Measurements from ENCODE around the gene SPHK1. TPM values are rescaled to one million over a fixed set of nuclear protein-coding genes. Genes with fewer than 3 reads are reported as not detected.

The SPHK1 gene
- total RNA-seq, 2 donors from 2014 or later, result 2.4 to 6.0 TPM

DNA sequence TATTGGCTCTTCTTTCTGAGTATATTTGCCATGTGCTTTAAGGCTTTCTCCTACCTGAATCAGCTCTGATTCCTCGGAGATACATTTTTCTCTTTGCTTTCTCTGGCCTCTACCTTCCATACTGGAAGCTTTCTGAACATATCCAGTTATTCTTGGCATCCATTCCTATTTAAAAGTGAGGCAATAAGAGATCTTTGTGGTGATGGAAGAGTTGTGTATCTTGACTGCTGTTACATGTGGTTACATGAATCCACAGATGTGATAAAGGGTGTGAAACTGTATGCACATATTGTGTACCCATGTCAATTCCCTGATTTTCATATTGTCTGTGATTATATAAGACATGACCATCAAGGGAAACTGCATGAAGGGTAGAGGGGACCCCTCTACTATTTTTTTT is 44.1 kb downstream of the SPHK1 start:
- Mint-ChIP-seq H3K4me3 (no peak overlapping the region), H3K36me3 (ENCODE audit: low read depth) (peaks cover 2% of the 10 kb centered on the region), H3K27me3 (no peaks in the 10 kb centered on the region), H3K27ac (no peak overlapping the region), H3K4me1 (peaks cover 24% of the 10 kb centered on the region)
- no peaks in the 10 kb centered on the region for H3K9me3 ChIP-seq (ENCODE audit: control insufficient read depth, low read length, poor library complexity, severe bottlenecking)
- ATAC-seq (no peak), DNase-seq (no peak)

DNA sequence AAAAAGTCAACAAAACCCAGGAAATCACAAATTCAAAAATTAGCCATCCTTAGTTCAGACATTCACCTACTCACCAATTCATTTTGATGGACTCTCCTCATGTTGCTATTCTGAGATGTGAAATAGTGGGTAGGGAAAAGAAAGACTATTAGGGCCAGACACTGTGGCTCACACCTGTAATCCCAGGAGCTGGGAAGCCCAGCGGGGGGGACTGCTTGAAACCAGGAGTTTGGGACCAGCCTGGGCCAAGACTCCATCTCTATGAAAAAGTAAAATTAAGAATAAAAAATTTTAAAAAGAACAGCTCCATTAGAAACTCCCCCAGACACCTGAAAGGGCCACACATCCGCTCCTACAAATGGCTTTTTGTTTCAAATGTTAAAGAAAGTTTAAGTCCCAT is 47.1 kb downstream of the SPHK1 start:
- H3K4me3 Mint-ChIP-seq, result no peak overlapping the region
- H3K27ac Mint-ChIP-seq, result no peak overlapping the region
- H3K4me1 Mint-ChIP-seq, result peaks cover 28% of the 10 kb centered on the region
- DNase-seq, result no peak
- H3K27me3 Mint-ChIP-seq, result no peaks in the 10 kb centered on the region
- no peak for ATAC-seq
- peaks cover 2% of the 10 kb centered on the region for H3K36me3 Mint-ChIP-seq (ENCODE audit: low read depth)
- no peaks in the 10 kb centered on the region for H3K9me3 ChIP-seq (ENCODE audit: control insufficient read depth, low read length, poor library complexity, severe bottlenecking)

DNA sequence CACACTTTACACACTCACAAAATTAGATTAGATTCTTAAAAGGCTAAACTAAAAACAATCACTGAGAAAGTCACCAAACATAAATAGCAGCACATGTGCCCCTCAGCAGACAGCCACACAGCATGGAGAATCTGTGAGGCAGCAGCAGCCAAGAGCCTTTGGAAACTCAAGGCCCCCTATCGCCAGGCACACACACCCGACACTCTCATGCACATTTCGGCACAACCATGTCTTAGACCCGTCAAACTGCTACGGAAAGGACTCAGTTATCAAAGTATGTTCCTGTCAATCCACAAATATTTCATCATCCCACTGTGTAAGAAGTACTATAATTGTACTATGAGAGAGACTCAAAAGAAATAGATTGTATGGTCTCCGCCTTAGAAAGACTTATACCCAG is 47.6 kb downstream of the SPHK1 start:
- no peak overlapping the region for H3K27ac Mint-ChIP-seq
- ATAC-seq (no peak), DNase-seq (no peak)
- no peaks in the 10 kb centered on the region for H3K9me3 ChIP-seq (ENCODE audit: control insufficient read depth, low read length, poor library complexity, severe bottlenecking)
- peaks cover 2% of the 10 kb centered on the region for H3K36me3 Mint-ChIP-seq (ENCODE audit: low read depth)
- peaks cover 27% of the 10 kb centered on the region for H3K4me1 Mint-ChIP-seq
- no peak overlapping the region for H3K4me3 Mint-ChIP-seq
- H3K27me3 Mint-ChIP-seq, result no peaks in the 10 kb centered on the region

DNA sequence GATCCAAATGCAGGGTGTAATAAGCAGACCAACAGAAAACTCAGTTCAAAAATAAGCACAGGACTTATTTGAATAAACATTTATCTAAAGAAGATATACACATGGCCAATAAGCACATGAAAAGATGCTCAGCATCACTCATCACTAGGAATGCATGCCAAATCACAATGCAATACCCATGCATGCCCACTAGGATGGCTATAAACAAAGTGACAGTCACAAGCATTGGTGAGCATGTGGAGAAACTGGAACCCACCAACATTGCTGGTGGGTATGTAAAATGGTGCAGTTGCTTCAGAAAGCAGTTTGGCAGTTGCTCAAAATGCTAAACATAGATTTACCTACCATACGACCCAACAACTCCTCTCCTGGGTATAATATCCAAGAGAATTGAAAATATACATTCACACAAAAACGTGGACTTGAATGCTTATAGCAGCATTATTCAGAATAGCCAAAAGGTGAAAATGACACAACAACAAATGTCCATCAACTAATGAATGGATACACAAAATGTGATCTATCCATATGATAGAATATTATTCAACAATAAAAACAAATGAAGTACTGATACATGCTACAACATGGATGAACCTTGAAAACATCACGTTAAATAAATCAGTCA is 48.4 kb downstream of the SPHK1 start:
- DNase-seq, result no peak
- no peaks in the 10 kb centered on the region for H3K9me3 ChIP-seq (ENCODE audit: control insufficient read depth, low read length, poor library complexity, severe bottlenecking)
- Mint-ChIP-seq H3K4me3 (no peak overlapping the region), H3K4me1 (peaks cover 23% of the 10 kb centered on the region), H3K27me3 (no peaks in the 10 kb centered on the region), H3K36me3 (ENCODE audit: low read depth) (peaks cover 2% of the 10 kb centered on the region), H3K27ac (no peak overlapping the region)
- peak; percentile 50 for ATAC-seq

DNA sequence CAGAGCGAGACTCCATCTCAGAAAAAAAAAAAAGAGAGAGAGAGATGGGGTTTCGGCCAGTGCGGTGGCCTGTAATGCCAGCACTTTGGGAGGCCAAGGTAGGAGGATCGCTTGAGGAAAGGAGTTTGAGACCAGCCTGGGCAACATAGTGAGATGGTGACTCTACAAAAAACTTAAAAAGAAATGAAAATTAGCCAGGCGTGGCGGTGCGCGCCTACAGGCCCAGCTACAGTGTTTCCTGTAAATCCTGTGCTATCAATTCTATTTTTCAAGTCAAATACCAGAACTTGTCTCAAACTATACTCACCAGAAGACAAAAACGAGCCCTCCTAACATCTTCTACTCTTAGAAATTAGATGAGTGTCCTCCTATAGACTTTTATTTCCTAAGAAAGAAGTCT is 49.3 kb downstream of the SPHK1 start:
- DNase-seq (no peak), ATAC-seq (no peak)
- Mint-ChIP-seq H3K4me3 (no peak overlapping the region), H3K27me3 (no peaks in the 10 kb centered on the region), H3K27ac (no peak overlapping the region), H3K4me1 (peaks cover 21% of the 10 kb centered on the region), H3K36me3 (ENCODE audit: low read depth) (no peaks in the 10 kb centered on the region)
- H3K9me3 ChIP-seq (ENCODE audit: control insufficient read depth, low read length, poor library complexity, severe bottlenecking), result no peaks in the 10 kb centered on the region

DNA sequence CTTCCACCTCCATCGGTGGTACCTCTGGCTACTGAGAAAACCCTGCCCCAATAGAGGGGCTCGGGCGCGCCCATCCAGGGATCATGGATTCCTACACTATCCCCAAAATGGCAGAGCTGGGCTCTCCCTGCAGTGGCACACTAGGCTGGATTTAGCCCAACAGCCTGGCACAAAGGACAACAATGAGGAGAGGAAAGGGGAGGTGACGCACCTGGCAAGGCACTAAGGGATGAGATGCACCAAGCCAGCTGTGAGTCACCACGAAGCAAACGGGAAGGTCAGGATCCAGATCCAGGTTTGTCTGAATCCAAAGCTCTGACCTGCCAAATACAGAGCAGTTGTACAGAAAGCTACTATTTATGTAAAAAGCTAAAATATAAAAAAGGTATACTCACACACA is 50.5 kb downstream of the SPHK1 start:
- Mint-ChIP-seq H3K4me1 (peaks cover 32% of the 10 kb centered on the region), H3K27me3 (no peaks in the 10 kb centered on the region), H3K36me3 (ENCODE audit: low read depth) (no peaks in the 10 kb centered on the region), H3K4me3 (no peak overlapping the region), H3K27ac (no peak overlapping the region)
- ATAC-seq (no peak), DNase-seq (no peak)
- H3K9me3 ChIP-seq (ENCODE audit: control insufficient read depth, low read length, poor library complexity, severe bottlenecking), result no peaks in the 10 kb centered on the region

DNA sequence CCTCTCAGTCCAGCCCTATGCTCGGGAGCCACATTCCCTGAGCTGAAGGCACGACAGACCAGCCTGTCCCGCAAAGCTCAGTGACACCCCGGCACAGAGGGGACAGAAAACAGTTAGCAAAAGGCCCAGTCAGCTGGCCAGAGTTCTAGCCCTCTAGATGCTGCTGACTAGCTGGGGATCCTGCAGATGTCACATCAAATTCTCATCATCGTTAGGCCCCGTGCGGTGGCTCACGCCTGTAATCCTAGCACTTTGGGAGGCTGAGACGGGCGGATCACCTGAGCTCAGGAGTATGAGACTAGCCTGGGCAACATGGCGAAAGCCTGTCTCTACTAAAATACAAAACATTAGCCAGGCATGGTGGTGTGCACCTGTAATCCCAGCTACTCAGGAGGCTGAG is 51.3 kb downstream of the SPHK1 start:
- Mint-ChIP-seq H3K36me3 (ENCODE audit: low read depth) (no peaks in the 10 kb centered on the region), H3K4me1 (peaks cover 33% of the 10 kb centered on the region), H3K27ac (no peak overlapping the region), H3K27me3 (no peaks in the 10 kb centered on the region), H3K4me3 (no peak overlapping the region)
- no peak for DNase-seq
- no peaks in the 10 kb centered on the region for H3K9me3 ChIP-seq (ENCODE audit: control insufficient read depth, low read length, poor library complexity, severe bottlenecking)
- no peak for ATAC-seq

Other genes starting within 250 kb of the SPHK1 start
- 1 to 10 TPM; 1.3 to 2.1 TPM for gene FOXJ1, start 243.4 kb upstream of the SPHK1 start, total RNA-seq
- gene RNF157, start 144.1 kb upstream of the SPHK1 start, total RNA-seq, result 10 to 100 TPM; 43.5 to 45.3 TPM
- gene UBALD2, start 119.3 kb upstream of the SPHK1 start, total RNA-seq, result 100 to 1,000 TPM; 201 to 252 TPM
- 1 to 10 TPM; 1.7 to 3.6 TPM for gene QRICH2, start 76.3 kb upstream of the SPHK1 start, total RNA-seq
- 10 to 100 TPM; 19.4 to 22.1 TPM for gene PRPSAP1, start 30.7 kb upstream of the SPHK1 start, total RNA-seq
- gene UBE2O, start 68.5 kb downstream of the SPHK1 start, total RNA-seq, result 10 to 100 TPM; 29.1 to 38.9 TPM
- not detected for gene AANAT, start 83.0 kb downstream of the SPHK1 start, total RNA-seq
- 10 to 100 TPM; 38.3 to 48.7 TPM for gene RHBDF2, start 116.8 kb downstream of the SPHK1 start, total RNA-seq
- gene CYGB, start 153.1 kb downstream of the SPHK1 start, total RNA-seq, result not detected
- 1 to 10 TPM in 1 of 2 donors, not detected in 1; 1.1 TPM for gene PRCD, start 155.4 kb downstream of the SPHK1 start, total RNA-seq
- gene ST6GALNAC2, start 201.3 kb downstream of the SPHK1 start, total RNA-seq, result 1 to 10 TPM in 1 of 2 donors, under 1 TPM in 1; 0.68 to 2.2 TPM